GM12873 (cell line): ENCODE measurements around the gene TOR4A.

Source experiments
- CTCF ChIP-seq: IDR thresholded peaks from 2 replicates; pipeline ENCODE4 v1.5.1; 2012; ENCODE audit warnings: low read depth, mild to moderate bottlenecking, moderate library complexity, low read length, control low read depth; ENCODE audit not compliant: insufficient read depth; ENCODE audit errors: missing control alignments

TOR4A gene

GRCh38 chr9:137263506-137263905 lies 14.0 kb upstream of the TOR4A start:
- TF ChIP-seq CTCF, result no peak

GRCh38 chr9:137264067-137264466 lies 13.5 kb upstream of the TOR4A start:
- TF ChIP-seq CTCF, result no peak

- no peak for TF ChIP-seq CTCF
These were observed 11.9 kb upstream of the TOR4A start for GRCh38 chr9:137265496-137266161.

GRCh38 chr9:137266162-137266527 lies 11.4 kb upstream of the TOR4A start:
- TF ChIP-seq CTCF, result no peak

GRCh38 chr9:137266585-137267453 lies 10.7 kb upstream of the TOR4A start:
- TF ChIP-seq CTCF, result no peak

GRCh38 chr9:137267933-137268355 lies 9.6 kb upstream of the TOR4A start:
- TF ChIP-seq CTCF, result no peak

GRCh38 chr9:137268538-137269201 lies 8.9 kb upstream of the TOR4A start:
- TF ChIP-seq CTCF, result no peak
